Spleen (tissue), 7 donors: ENCODE measurements around the gene CCDC110.

Experiments
- CTCF ChIP-seq, 11 experiments: fragments of 200-600 bp in 7 of 11; fragments of 450-650 bp in 4 of 11; sonication (generic) in 4 of 11; IDR thresholded peaks in 8 of 11; conservative IDR thresholded peaks in 3 of 11; 1 replicate in 7 of 11; 2 replicates in 4 of 11; pipeline versions ENCODE4 v1.4.0 to v1.8.0; 2016 to 2021; ENCODE audit warnings: antibody characterized with exemption in 11 of 11, inconsistent platforms in 4 of 11, mild to moderate bottlenecking in 1 of 11
- POLR2A ChIP-seq, 3 donors: fragments of 450-650 bp; IDR thresholded peaks; one replicate each; pipeline ENCODE4 v1.5.1; 2017; ENCODE audit warnings: antibody characterized with exemption in 3 of 3, mild to moderate bottlenecking in 1 of 3
- POLR2AphosphoS5 ChIP-seq, 3 donors: sonication (generic); formaldehyde crosslinking; IDR thresholded peaks; one replicate each; pipeline ENCODE4 v1.5.1; 2017; ENCODE audit warnings: antibody characterized with exemption in 3 of 3
- donor health status: DM: no; HTN: no; CAD: no; lungs with moderate emphysema.
- donor health status: DM: no; HTN: no; CAD: no.
- donor health status: DM: no; HTN: no; CAD: no.

- TF ChIP-seq CTCF (IDR thresholded peaks at IDR 0.05 in 8 of 11, conservative IDR thresholded peaks at IDR 0.05 in 3 of 11) (no peak), POLR2A (IDR thresholded peaks at IDR 0.05) (no peak), POLR2AphosphoS5 (IDR thresholded peaks at IDR 0.05) (no peak)
These were observed 46.5 kb upstream of the CCDC110 start for GRCh38 chr4:185518069-185518468.
